Ishikawa (cell line): Measurements from ENCODE around the gene MBD3.

Source experiments
- CREB1 ChIP-seq: IDR thresholded peaks from 2 replicates; pipeline ENCODE4 v1.6.1; 2012; ENCODE audit warnings: low read depth
- EGR1 ChIP-seq: IDR thresholded peaks from 2 replicates; pipeline ENCODE4 v1.6.1; 2012
- EP300 ChIP-seq: IDR thresholded peaks from 2 replicates; pipeline ENCODE4 v1.6.1; 2012; ENCODE audit warnings: borderline replicate concordance
- FOXM1 ChIP-seq: IDR thresholded peaks from 2 replicates; pipeline ENCODE4 v1.6.1; 2012; ENCODE audit warnings: low read depth, borderline replicate concordance
- RAD21 ChIP-seq: IDR thresholded peaks from 2 replicates; pipeline ENCODE4 v1.6.1; 2012; ENCODE audit warnings: low read depth
- TAF1 ChIP-seq: IDR thresholded peaks from 2 replicates; pipeline ENCODE4 v1.6.1; 2012; ENCODE audit warnings: low read depth, mild to moderate bottlenecking
- TCF12 ChIP-seq: IDR thresholded peaks from 2 replicates; pipeline ENCODE4 v1.6.1; 2012; ENCODE audit warnings: low read depth
- TEAD4 ChIP-seq: IDR thresholded peaks from 2 replicates; pipeline ENCODE4 v1.6.1; 2012
- YY1 ChIP-seq: IDR thresholded peaks from 2 replicates; pipeline ENCODE4 v1.6.1; 2012; ENCODE audit warnings: low read depth

GRCh38 chr19:1593501-1593772 is 772 bp upstream of the MBD3 start:
- TF ChIP-seq CREB1 (no peak), EP300 (no peak), EGR1 (no peak), YY1 (no peak), FOXM1 (no peak), RAD21 (no peak), TAF1 (no peak), TEAD4 (no peak), TCF12 (no peak)
